Medulla oblongata (tissue), 1 donor: ENCODE data around the gene SHROOM3.

ENCODE experiments used
- DNase-seq: peaks from one replicate; pipeline ENCODE4 v3.0.0-alpha.2; 2015; ENCODE audit errors: extremely low spot score

The SHROOM3 gene

DNA sequence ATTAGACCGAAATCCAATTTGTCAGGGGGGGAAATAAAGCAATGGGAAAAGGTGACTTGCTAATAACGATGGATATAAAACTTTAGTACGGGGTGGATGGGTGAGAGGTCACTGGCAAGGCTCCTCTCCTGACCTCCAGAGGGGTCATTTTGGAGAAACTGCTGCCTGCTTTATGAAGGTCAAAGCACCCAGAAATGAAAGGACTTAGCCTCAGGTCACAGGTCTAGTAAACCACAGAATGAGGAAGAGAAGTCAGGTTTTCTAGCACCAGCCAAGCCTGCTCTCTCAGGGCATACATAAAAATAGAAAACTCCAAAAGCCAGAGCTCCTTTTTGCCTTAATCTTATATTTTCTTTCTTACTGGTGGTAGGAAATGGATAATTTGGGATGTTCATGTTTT, 134.2 kb downstream of the SHROOM3 start:
- DNase-seq = no peak

DNA sequence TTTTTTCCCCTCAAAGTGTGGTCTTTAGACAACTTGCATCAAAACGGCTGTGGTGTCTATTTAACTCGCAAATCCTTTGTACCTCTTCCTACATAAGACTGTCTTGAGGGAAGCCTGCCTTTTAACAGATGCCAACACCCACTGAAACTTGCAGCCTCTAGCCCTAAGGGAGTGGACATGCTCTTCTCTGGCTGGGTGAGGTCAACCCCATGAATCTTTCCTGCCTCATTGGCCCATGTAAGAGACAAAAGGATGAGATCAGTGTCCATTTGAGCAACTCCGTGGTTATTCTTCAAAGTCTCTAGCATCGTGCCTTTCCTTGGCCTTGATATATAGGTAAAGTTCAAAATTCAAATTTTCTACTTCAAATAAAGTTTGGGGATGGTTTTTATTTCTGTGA, 134.7 kb downstream of the SHROOM3 start:
- no peak for DNase-seq

DNA sequence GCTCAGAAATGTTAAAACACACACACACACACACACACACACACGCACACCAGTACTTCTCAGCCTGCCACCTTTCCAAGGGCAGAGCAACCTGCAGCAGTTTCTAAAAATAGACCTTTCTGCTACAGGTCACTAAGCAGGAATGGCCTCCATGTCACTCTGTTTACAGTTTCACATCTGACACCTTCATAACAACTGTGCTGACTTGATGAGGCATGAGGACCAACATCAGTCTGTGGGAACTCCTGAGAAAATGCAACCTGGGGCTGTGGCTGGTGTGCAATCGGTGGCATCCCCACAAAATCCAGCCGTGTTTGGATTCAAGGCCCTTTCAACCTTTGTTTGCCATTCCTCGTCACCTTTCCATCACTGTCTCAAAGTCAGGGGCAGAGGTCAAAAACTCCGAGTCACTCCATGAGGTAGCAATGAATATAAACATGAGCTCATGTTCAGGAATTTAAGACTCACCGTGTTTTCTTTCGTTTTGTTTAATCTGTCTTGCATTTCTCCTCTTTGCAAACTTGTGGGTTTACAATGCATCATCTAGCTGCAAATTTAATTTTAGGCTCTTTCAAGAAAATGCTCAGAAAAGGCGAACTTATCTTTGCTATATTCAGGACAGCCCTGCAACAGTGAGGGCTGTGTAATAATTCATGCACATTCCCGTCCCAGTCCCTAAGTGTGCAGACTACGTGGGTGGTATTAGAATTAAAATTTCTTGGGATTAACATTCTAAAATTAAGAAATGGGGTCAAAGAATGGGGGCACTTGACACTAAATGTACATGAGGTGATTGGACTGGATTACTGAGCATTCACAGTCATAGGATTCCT, 135.3 kb downstream of the SHROOM3 start:
- DNase-seq = no peak

DNA sequence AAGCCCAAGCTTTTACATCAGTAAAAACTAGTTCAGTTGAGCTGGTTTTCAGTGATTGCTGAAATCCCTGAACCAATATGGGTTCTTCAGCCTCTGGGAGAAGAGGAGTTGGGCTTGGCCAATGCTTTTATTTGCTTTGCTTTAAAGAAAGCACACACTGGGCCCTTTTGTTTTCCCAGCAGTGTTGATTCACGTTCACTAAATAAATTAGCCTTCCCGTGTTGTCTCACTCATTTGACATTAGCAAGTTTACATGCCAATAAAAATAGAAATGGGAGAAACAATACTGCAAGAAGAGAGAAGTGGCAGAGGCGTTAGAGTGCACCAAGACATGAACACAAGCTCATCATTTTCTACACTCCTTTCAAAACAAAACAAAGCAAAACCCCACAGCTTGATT, 136.2 kb downstream of the SHROOM3 start:
- no peak for DNase-seq

DNA sequence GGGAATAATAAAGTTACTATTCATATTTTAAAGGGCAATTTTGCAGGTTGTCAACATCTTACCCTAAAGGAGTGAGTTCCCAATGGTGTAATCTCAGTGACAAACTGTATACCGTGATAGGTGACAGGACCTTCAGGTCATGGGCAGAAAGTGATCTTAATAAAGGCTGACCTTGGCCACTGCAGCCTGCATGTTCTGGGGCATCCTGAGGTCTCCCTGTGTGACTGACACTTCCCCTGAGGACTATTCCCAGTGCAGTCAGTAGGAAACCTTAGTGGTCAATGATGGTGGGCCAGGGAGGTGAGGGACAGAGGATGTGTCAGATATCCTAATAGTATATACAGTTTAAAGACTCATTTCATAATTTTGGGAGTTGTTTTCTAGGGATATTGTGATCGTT, 137.2 kb downstream of the SHROOM3 start:
- no peak for DNase-seq

DNA sequence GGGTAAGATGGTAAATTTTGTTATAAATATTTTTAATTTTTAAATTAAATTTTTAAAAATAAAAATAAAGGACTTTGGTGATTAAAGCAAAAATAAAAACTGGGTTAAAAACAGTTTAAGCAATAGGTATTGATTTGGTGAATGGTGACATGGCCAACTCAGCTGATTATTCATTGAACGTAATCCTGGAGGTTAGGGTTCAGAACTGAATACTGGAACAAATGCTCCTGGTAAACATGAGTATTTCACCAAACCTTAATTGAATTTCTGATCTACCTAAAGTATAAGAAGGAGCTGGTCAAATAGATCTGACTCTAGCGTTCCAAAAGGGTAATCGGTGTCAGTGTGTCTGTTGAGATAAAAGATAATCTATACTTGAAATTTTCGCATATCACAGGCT, 141.8 kb downstream of the SHROOM3 start:
- DNase-seq = no peak

DNA sequence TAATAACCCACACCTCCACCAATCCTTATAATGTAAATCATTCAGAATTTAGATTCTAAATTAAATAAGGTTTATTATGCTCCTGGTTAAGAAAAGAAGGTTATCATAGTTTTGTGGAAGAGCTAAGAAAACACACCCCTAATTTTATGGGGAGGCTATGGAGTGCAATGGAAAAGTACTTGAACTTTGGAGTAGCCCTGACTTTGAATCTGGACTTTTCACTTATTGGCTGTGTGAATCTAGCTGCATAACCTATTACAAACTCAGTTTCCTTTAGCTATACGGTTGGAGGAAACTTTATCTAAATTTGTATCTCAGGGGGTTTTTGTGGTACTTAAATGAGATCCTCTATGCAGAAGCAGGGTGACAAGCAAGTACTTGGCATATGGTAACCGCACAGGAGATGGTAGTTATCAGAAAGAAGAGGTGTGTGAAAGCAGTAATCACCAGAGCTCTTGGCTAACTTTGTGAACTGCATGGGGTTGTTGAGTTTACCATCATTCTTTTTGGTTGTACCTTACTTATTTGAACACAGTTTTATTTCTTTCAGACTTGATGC, 143.1 kb downstream of the SHROOM3 start:
- no peak for DNase-seq

DNA sequence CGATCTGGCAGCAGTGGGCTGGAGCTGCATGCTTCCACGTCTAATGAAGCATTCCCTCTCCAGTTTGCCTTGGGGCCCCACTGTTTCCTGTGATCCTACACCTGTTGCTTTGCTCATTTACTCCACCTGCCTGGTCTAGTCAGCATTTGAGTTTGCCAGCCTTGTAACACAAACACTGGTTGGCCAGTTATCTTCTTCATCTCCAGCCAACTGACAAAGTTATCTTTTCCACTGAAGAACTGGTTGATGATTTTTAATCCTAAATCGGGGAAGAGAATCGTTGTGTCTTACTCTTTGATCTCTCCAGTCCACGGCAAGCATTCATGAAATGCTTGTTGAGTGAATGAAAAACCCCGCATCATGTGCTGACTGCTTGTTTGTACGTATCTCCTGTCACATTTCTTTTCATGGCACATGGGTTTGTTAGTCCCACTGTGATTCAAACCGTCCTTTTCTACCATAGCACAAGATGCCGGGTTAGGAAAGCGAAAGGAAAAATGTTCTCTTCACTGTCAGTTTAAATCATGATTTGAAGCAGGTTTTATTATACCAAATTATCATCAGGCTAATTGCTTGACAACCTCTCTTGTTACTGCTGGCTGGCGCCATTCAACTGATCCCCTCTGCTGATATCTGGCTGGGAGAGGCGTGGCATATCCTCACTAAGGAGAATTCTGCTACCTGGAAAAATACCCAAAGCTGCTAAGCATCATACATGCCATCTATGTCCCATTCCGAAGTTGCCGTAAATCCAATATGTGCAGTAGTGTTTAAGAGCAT, 144.8 kb downstream of the SHROOM3 start:
- no peak for DNase-seq

DNA sequence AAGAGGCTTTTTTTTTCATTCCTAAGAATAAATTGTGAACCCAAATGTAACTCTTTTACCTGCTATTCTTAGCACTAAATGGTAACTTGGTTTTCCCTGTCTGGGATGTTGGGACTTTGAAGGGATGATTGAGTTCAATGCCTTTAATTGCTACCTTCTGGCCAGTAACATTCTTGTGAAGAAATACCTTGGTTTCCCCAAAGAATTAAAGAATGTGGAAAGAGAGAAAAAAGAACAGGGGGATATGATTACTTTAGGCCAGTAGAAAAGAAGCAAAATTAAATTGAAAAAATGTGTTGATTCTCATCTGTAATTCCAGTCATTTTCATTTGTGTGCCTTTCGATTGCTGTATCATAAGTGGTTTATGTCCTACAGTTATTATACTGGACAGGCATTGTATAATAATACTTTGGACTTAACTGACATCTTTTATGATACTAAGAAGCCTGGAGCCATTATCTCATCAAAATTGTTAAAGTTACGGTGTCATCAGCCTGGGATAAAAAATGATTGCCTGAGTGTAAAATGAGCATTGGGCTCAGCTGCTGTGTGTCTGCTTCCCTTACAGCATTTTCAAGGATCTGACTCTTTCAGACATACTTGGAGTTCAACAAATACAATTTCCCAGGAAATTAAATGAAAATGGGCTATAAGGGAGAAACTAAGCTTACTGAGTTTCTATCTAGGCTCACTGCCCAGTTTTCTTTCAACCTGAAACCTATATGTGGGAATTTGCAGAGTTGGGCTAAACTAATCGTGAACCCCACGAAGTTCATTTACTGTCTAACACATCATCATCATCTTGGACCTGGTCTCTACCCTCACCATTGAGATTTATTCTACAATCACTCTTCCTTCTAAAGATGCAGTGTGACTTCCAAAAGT, 146.3 kb downstream of the SHROOM3 start:
- DNase-seq = no peak

DNA sequence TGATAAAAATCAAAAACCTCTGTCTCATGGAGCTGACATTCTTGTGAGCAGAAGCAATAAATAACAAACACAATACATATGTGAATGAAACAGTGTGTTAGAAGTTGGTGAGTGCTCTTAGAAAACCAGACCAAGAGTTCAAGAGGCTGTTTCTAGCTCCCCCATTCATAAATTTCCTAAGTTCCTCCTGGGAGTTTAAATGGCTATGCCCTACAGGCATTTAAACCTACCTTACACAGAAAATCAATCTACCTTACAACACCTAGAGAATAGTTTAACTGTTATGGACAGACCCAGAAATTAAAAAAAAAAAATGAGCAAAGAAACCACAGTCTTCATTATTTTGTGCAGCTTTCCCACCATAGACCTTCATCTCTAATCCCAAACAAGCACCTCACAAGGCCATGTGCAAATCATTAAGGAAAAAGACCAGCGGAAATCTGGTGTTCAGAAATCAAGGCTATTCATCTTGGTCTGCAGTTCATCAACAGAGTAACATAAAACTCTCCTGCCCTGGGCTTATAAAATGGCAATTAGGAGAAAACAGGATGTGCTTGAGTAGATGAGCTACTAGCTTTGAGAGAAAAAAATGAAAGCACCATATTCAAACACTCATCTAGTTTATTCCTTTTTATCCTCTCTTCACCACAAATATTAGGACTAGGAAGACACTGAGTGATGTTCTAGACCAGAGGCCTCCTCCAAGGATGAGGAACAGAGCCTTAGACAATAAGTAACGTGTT, 147.2 kb downstream of the SHROOM3 start:
- no peak for DNase-seq

DNA sequence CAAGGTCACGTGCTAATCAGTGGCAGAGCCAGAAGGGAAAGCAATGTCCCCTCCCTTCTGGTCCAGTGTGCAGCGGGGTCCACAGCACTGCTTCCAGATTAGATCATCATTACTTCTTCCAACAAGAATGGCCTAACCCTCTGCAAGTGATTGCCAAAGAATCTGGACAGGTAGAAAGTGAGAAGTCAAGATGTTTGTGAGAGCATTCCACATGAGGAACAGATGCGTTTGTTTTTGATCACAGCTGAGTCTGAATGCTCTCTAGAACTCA, 147.7 kb downstream of the SHROOM3 start:
- no peak for DNase-seq

DNA sequence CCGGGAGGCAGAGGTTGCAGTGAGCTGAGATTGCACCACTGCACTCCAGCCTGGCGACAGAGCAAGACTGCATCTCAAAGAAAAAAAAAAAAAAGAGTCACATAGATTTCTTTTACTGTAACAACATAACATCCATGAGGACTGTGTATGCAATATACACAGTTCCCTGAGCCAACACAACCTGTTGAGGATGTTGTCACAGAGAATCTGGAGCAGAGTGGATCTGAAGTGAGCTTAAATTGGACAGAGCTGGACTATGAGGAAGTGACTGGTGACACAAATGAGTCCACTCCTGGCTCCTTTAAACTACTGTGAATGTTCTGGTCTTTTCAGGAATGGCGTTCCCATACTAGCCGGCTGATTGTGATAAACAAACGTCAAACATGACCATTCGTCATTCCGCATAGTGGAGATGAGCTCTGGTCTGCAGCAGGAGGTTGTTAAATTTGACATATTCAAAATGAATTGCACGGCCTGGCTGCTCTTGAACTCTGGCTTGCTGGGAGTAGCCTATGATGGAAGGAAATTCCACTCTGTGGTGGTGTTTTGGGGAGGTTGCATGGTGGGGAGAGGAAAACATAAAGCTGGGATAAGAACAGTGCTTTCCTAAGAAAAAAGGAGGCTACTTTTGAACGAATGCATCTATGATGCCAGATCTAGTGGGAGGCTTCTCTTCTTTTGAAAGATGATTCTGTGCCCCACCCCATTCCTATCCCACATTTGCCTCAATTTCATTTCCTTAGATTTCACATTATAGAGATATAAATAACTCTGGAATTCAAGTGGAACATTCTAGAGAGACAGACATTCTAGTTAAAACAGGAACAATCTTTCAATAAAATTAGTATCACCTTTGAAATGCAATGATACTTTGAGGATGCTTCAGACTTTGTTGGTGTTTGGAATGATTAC, 149.5 kb downstream of the SHROOM3 start:
- no peak for DNase-seq

DNA sequence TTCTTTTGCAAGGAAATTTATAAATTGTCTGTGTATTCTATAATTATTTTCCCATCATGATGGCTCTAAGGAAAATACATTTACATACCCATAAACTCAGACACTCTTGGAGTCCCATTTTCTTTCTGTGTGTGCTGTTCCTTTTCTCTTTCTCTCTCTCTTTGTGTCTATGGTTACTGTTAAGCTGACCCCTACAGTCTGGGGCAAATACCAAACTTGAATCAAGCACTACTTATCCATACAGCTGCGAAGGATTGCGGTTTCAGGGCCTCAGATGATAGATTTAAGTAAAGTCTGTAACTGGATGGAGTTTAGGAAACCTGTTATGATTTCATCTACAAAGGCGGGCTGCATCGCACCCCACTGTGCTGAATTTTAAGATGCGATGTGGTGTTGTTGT, 150.2 kb downstream of the SHROOM3 start:
- DNase-seq = no peak

DNA sequence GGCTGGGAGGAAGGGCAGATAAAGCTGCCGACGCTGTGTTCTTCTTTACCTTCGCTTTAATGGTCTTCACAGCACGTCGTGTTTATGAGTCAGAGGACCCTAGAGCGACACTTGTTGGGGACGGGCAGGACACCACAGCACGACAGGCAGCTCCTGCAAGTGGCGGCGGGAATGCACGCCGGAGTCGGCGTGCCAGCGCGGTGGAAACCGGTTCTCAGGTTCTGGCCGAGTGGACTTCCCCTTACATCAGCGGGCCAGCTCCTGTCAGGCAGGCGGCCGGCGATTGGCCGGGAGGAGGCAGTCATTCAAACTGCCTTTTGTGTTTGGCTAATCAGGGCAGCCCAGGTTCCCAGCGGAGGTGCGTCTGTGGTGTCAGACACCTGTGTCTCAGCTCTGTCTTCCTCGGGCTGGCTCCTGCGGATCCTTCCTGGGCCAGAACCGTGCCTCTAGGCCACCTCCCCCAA, 150.9 kb downstream of the SHROOM3 start:
- DNase-seq = peak; percentile 6

DNA sequence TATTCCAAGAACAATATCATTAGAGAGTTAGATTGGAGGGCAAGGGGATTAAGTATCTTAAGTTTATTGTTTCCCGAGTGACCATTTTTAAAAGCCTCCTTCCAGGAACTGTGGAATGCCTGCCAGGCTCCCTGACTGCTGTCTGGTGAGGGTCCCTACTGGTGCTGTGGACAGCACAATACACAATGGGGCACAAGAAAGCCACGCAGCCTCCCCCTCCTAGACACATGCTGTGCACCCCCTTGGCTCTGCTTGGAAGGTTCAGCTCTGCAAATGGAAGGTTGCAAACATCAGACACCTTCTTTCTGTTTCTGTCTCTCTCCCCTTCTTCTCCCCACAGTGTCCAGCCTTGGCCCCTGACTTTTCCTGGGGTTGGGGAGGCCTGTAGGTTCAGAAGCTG, 153.2 kb downstream of the SHROOM3 start:
- no peak for DNase-seq

DNA sequence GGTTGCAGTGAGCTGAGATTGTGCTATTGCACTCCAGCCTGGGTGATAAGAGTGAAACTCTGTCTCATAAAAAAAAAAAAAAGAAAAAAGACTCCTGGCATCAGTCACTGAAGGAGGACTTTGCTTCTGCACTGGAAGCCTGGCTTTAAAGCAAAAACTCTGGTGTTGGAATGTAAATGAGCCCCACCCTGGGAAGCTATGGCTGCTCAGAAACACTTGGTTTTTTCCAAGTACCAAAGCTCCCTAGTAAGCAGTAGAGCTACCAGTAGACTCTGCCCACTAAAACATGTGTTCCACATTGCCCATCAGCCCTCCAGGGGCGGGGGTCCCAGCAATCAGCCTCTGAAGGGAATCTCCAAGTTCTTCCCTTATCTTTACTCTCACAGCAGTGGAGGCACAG, 154.4 kb downstream of the SHROOM3 start:
- no peak for DNase-seq

DNA sequence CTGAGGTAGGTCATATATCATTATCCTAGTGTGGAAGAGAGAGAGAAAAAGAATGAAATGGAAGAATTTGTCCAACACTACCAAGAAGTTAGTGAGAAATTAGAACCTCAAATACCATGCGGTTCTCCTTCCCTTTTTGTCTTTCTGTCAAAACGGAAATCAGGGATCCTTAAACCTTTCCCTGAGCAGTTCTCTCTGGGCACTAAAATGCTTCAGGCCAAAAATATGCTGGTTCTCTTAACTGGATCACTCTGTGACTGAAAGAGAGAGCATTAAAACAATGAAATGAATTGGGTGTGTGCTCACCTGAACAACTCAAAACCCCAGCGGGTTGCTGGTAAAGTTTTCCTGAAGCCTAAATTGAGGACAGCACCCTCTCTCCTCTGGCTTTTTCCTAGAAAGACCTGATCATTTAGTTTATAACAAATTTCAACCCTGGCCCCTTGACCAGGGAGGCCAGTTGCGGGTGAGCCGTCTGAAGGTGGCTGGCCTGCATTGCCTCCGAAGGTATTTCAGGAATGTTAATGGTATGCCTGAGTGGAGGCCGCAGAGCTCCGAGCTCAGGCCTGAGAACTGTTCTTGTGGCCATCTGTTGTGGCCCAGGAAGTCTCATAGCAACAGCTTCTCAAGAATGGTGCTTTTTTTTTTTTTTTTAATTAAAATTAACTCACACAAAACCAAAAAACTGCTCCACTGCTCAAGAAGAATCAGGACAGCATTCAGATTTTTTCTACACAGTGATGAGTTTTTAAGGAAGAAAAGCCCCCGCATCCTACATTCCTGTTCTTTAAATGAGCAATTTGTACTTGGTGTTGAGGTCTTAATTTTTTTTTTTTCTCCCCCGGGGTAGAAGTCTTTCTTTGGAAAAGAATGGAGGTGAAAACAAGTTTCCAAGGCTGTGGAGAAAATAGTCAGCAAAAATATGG, 155.1 kb downstream of the SHROOM3 start:
- no peak for DNase-seq

DNA sequence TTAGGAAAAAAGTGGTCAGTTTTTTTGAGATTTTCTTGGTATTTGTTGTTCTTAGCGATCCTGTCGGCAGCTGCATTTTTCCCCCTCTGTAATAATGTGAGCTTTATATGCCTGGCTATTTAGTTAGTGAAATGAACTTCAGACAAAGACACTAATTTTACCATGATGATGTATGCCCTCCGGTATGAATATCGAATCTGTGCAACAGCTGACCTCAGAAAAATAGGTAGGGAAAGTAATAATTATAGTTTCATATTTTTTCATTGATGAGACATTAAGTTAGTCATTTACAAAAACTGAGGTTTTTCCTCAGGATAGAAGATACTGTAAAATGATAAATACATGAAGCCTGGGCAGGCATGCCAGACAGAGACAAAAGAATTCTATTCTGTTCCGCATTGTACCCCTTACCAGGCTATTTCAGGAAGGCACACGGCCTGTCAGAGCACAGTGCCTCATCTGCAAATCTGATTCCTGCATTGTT, 155.8 kb downstream of the SHROOM3 start:
- no peak for DNase-seq

DNA sequence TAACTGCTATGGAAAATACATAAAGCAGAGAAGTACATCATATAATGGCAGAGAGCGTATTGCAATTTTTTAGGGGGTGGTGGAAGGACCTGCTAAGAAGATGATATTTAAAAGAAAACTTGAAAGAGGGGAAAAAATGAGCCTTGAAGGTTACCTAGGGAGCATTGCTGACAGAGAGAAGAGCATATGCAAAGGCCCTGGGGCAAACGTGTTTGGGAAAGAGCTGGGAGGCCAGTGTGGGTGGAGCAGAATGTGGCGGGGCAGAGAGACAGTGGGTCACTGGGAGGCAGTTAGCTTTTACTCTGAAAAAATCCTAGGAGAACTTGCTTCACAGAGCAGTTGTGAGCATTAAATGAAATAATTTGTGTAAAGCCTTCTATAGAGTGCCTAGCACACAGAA, 157.0 kb downstream of the SHROOM3 start:
- DNase-seq = no peak
